HG03520 (cell line): Measurements from ENCODE around the gene TBC1D21.

Experiments used
- ATAC-seq: cut with Tn5 transposase; IDR thresholded peaks from one replicate; pipeline ENCODE4 v1.9.1; 2021; ENCODE audit warnings: mild to moderate bottlenecking, moderate library complexity; ENCODE audit not compliant: unreplicated experiment

Gene TBC1D21

GRCh38 chr15:73873456-73873855 is at the start of gene TBC1D21:
Gene TBC1D21 (plus strand): TSS chr15:73873564. CDS start chr15:73873710, 146 bp downstream.
- no peak for ATAC-seq

GRCh38 chr15:73826711-73827251 is 46.6 kb upstream of the TBC1D21 start:
- ATAC-seq = no peak

- ATAC-seq = no peak
These were observed 43.8 kb upstream of the TBC1D21 start for GRCh38 chr15:73829523-73829922.

GRCh38 chr15:73832657-73833056 is 40.7 kb upstream of the TBC1D21 start:
- no peak for ATAC-seq

GRCh38 chr15:73836845-73837244 is 36.5 kb upstream of the TBC1D21 start:
- no peak for ATAC-seq

GRCh38 chr15:73838831-73839426 is 34.4 kb upstream of the TBC1D21 start:
- ATAC-seq = no peak

- no peak for ATAC-seq
These were observed 33.5 kb upstream of the TBC1D21 start for GRCh38 chr15:73839699-73840377.

GRCh38 chr15:73840771-73841170 is 32.6 kb upstream of the TBC1D21 start:
- ATAC-seq = no peak

- no peak for ATAC-seq
These were observed 31.3 kb upstream of the TBC1D21 start for GRCh38 chr15:73841756-73842725.

GRCh38 chr15:73843787-73844186 is 29.6 kb upstream of the TBC1D21 start:
- ATAC-seq = no peak

- no peak for ATAC-seq
These were observed 29.0 kb upstream of the TBC1D21 start for GRCh38 chr15:73844356-73844755.

GRCh38 chr15:73845507-73845906 is 27.9 kb upstream of the TBC1D21 start:
- no peak for ATAC-seq

GRCh38 chr15:73845907-73846306 is 27.5 kb upstream of the TBC1D21 start:
- no peak for ATAC-seq

- no peak for ATAC-seq
These were observed 23.7 kb upstream of the TBC1D21 start for GRCh38 chr15:73849641-73850040.

- no peak for ATAC-seq
These were observed 23.1 kb upstream of the TBC1D21 start for GRCh38 chr15:73850228-73850627.

GRCh38 chr15:73851689-73852088 is 21.7 kb upstream of the TBC1D21 start:
- no peak for ATAC-seq

- ATAC-seq = no peak
These were observed 20.9 kb upstream of the TBC1D21 start for GRCh38 chr15:73852507-73852906.

- ATAC-seq = no peak
These were observed 19.1 kb upstream of the TBC1D21 start for GRCh38 chr15:73854265-73854664.

- no peak for ATAC-seq
These were observed 16.7 kb upstream of the TBC1D21 start for GRCh38 chr15:73856458-73857192.

- ATAC-seq = no peak
These were observed 16.0 kb upstream of the TBC1D21 start for GRCh38 chr15:73857193-73857920.
